ENCODE data around the gene NFATC2.

Gene NFATC2

DNA sequence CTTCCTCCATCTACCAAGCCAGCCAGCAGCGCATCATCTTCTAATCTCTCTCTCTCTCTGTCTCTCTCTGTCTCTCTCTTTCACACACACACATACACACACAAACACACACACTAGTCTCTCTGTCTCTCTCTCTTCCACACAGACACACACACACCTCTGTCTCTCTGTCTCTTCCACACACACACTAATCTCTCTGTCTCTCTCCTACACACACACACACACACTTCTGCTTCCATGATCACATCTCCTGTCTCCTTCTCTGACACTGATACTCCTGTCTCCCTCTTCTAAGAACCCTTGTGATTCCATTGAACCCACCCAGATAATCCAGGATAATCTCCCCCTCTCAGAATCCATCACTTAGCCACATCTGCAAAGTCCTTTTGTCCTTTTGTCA is 181.3 kb downstream of the NFATC2 start:
- no peak overlapping the region for H3K27ac ChIP-seq
- TF ChIP-seq, protein P1, sequence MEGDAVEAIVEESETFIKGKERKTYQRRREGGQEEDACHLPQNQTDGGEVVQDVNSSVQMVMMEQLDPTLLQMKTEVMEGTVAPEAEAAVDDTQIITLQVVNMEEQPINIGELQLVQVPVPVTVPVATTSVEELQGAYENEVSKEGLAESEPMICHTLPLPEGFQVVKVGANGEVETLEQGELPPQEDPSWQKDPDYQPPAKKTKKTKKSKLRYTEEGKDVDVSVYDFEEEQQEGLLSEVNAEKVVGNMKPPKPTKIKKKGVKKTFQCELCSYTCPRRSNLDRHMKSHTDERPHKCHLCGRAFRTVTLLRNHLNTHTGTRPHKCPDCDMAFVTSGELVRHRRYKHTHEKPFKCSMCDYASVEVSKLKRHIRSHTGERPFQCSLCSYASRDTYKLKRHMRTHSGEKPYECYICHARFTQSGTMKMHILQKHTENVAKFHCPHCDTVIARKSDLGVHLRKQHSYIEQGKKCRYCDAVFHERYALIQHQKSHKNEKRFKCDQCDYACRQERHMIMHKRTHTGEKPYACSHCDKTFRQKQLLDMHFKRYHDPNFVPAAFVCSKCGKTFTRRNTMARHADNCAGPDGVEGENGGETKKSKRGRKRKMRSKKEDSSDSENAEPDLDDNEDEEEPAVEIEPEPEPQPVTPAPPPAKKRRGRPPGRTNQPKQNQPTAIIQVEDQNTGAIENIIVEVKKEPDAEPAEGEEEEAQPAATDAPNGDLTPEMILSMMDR (conservative IDR thresholded peaks at IDR 0.05): no peak

DNA sequence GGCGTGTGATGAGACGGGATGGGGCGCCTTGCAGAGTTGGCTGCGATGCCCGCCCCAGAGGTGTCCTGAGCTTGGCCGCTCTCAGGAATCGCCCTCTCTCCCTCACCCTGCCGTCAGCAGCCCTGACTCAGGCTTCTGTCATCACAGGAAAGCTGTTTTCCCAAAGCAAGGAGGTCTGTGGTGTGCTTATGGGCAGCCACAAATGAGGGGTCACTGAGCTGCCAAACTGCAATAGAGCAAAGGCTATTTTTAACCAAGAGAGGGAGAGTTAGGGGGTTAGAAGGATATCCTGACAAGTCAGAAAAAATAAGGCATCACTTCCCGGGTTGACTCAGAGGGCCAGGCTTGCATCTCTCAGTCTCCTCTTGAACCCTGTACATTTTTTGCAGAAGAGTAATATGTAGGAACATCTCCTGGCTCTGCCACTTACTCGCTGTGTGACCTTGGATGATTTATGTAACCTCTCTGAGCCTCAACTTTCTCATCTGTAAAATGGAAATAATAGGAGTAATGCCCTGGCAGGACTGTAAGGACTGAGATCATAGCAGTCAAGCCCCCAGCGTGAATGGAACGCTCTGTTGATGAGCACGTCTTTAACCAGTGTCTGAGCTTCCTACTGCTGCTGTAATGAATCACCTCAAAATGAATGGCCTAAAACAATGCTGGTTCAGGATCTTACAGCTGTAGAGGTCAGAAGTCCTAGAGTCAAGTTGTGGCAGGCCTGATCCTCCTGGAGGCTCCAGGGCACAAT is 181.9 kb downstream of the NFATC2 start:
- TF ChIP-seq, protein P1 (conservative IDR thresholded peaks at IDR 0.05): no peak
- no peak overlapping the region for H3K27ac ChIP-seq

DNA sequence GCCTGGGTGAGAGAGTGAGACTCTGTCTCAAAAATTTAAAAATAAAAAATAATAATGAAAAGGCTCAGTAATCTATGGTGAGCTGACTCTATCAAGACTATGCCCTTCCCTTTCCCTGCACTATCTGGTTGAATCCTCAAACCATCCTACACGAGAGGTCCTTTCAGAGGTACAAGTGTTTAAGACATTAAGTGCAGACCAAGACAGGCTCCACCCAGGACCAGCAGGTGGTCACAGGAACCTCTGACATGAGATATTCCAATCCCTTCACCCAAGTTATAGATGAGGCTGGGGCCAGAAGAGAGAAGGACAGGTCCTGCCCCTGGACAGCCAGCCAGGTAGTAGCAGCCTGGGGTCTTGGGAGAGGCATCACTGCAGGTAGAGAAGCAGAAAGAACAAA is 182.6 kb downstream of the NFATC2 start:
- TF ChIP-seq, protein P1 (conservative IDR thresholded peaks at IDR 0.05): no peak
- no peak overlapping the region for H3K27ac ChIP-seq

DNA sequence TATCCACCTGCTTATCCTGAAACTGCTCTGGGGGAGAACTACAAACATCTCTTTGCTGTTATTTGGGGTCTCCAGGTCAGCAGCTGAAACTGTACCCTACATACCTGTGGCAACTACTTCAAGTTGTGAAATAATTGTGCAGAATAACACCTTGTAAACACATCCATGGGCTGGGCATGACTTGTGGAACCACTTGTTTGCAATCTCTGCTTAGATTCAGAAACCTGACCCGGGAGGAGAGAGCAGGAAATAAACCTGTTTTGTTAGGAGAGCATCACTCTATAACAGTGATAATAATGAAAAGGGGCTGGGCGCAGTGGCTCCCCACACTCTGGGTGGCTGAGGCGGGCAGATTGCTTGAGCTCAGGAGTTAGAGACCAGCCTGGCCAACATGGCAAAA is 183.1 kb downstream of the NFATC2 start:
- H3K27ac ChIP-seq: no peak overlapping the region
- TF ChIP-seq, protein P1 (conservative IDR thresholded peaks at IDR 0.05): no peak

DNA sequence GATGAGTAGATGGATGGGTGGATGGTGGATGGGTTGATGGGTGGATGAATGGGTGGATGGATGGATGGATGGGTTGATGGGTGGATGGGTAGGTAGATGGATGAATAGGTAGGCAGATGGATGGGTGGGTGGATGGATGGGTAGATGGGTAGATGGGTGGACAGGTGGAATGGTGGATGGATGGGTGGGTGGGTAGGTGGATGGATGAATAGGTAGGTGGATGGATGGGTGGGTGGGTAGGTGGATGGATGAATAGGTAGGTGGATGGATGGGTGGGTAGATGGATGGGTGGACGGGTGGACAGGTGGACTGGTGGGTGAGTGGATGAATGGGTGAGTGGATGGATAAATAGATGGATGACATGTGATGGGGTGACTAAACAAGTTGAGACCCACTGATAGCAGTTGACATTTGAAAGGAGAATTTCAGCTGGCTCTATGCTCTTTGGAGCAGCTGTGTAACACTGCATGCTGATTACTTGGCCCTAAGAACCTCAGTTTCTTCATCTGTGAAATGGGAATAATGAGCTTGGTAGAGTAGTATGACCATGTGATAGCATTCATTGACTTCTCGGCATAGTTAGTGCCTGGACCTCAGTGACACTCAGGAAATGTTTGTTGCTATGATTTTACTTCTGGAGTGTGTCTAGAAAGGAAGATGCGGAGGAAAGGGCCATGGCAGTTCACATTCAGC is 184.3 kb downstream of the NFATC2 start:
- no peak overlapping the region for H3K27ac ChIP-seq
- TF ChIP-seq, protein P1 (conservative IDR thresholded peaks at IDR 0.05): no peak

DNA sequence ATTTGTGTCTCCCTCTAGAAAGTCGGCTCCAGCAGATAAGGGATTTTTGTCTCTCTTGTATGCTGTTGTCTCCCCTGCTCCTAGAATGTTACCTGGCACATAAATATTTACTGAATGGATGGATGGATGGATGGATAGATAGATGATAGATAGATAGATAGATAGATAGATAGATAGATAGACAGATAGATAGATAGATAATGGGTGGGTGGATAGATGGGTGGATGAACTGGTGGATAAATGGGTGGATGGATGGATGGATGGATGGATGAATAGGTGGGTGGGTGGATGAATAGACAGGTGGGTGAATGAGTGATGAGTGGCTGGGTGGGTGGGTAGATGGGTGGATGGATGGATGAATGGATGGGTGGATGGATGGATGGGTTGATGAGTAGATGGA is 185.0 kb downstream of the NFATC2 start:
- no peak overlapping the region for H3K27ac ChIP-seq
- TF ChIP-seq, protein P1 (conservative IDR thresholded peaks at IDR 0.05): no peak

DNA sequence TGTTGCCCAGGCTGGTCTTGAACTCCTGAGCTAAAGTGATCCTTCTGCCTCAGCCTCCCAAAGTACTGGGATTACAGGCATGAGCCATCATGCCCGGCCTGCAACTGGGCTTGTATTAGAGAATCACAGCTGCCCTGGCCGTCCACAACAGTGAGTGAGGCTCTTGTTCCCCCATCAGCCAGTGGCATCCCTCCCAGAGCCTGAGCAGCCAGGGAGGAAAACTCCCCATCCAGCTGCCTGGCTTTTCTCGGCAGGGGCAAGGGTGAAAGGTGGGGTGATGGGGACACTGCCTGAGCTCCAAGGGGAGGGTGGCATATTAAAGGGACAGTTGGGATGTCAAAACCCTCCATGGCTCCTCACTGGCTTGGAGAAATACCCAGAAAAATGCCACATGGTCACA is 185.6 kb downstream of the NFATC2 start:
- no peak overlapping the region for H3K27ac ChIP-seq
- TF ChIP-seq, protein P1 (conservative IDR thresholded peaks at IDR 0.05): no peak

Data from VCaP (cell line).